ENCODE results near the gene CD83.
"Not testable (repeated sequence)": the region's sequence is repeated elsewhere in the genome, so short reads cannot be mapped to it uniquely, and the experiment has no call there.

Gene CD83

DNA sequence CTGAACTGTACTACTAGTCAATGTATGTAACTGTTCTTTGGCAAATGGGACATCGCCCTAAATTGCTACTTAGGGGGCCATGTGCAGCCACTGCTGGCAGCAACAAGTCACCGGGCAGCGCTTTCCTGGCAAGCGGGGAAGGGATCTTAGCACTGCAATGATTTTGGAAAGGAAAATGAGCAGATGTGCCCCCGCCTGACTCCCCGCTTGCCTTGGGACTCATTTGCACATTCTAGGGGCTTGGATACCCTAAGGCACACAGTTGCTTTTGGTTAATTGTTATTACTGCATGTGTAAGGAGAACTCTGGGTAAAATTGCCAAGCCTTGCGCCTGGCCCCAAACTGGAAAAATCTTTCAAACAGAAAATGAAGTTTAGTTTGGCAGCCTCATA lies 32.2 kb downstream of the CD83 start:
- no peak for DNase-seq

DNA sequence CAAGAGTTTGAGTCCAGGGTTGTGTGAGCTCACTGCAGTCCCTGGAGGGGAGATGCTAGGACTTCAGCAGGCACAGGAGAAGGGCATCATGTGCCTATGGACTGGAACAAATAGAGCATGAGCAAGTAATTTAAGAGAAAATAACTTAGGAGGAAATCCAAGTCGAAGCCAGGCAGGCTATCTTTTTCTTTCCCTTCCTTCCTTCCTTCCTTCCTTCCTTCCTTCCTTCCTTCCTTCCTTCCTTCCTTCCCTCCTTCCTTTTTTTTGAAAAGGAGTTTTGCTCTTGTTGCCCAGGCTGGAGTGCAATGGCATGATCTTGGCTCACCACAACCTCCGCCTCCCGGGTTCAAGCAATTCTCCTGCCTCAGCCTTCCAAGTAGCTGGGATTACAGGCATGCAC lies 33.7 kb downstream of the CD83 start:
- DNase-seq: not testable (repeated sequence)

DNA sequence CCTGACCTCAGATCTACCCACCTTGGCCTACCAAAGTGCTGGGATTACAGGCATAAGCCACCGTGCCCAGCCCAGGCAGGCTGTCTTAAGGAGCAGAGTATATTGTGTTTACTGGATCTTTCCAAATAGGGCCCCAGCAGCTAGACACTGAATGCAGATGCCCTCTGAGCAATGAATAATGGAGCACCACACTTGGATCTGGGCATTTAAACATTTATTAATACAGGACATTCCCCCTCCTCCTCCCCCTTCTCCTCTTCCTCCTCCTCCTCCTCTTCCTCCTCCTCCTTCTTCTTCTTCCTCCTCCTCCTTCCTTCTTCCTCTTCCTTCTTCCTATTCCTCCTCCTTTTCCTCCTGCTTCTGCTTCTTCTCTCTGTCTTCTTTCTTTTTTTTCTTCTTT lies 34.2 kb downstream of the CD83 start:
- DNase-seq: no peak

DNA sequence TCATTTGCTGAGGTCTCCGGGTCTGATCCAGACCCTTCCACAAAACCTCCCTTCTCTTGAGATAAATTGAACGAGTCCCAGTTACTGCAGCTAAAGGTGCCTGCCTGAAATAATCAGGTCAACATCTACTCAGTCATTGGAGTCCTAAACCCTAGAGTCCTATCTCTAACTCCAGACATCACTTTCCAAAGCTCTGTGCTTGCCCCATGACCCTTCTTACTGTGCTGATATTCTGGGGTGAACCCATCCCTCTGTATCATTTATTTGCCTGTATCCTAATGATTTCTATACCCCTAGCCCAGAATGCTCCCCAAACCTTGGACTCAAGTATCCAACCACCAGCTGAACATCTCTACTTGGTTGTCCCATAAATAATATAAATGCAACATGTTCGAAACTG lies 35.7 kb downstream of the CD83 start:
- peak; percentile 13 for DNase-seq

DNA sequence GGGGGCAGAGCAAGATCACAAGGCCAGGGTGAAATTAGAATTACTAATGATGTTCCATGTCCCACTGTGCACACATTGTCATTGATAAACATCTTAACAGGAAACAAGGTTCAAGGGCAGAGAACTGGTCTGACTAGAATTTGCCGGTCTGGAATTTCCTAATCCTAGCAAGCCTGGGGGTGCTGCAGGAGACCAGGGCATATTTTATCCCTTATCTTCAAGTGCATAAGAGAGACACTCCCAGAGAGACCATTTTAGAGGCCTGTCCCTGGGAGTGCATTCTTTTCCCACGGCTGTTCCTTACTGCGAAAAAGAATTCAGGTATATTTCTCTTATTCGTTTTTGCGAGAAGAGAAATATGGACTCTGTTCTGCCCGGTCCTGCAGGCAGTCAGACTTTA lies 41.5 kb downstream of the CD83 start:
- no peak for DNase-seq

DNA sequence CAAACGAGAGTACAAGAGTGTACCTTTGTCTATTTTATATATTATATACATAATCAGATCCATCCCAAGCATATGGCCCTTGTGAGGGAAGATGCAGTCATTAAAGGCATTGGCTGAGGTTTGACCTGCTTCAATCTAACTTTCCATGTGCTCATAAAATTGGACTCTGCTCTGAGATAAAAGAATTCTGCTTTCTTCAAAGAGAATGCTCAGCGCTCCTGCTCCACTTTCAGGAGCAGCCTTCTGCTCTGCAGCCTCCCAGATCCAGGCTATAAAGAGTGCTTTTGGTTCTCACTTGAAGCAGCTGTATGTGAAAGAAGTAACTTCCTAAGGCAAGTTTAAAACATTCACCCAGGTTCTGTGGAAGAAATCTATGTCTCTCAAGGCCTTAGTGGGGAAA lies 45.3 kb downstream of the CD83 start:
- no peak for DNase-seq

DNA sequence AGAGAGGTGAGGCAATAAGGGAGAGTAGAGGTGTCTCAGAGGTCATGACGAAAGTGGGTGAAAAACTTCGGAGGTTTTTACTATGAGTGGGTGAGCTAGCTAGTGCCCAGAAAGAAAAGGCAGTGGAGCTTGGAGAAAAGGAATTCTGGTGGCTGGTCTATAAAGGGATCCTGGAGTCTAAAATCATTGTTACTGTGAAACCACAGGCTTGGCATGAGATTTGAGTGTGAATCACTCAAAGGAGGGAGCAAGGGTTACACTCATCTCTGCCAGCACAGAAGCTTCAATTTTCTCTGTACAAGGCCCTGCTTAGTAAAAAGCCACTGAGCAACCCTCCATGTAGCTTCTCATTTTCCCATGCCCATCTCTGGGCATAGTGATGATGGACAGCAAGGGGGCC lies 47.5 kb downstream of the CD83 start:
- no peak for DNase-seq

DNA sequence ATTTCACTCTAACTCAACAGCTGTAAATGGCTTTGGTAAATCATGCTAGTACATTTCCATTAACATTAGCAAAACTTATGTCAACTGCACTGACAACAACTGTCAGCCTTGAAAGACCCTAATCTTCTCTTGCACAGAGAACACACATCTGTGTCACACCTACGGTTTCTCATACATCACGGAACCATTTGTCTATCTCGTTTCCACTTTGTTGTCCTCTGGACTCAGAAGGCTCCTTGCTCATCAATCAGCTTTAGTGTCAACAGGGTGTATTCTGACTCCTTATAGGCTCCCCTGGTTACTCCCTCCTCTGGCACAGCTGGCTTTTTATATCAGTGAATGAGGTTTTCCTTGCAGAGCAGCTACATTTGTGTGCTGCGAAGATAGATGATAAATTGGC lies 49.3 kb downstream of the CD83 start:
- peak; percentile 21 for DNase-seq

DNA sequence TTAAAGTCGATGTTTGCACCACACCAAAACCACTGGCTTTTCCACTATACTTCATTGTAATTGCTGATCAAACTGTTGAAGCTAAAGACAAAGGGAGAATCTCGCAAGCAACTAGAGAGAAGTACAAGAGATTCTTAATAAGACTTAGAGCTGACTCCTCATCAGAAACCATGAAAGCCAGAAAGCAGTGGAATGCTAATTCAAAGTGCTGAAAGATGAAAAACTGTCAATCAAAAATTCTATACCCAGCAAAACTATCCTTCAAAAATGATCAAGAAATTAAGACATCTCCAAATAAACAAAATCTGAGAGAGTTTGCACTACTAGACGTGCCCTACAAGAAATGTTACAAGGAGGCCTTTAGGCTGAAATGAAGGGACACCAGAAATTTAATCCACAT lies 52.6 kb downstream of the CD83 start:
- DNase-seq: no peak

DNA sequence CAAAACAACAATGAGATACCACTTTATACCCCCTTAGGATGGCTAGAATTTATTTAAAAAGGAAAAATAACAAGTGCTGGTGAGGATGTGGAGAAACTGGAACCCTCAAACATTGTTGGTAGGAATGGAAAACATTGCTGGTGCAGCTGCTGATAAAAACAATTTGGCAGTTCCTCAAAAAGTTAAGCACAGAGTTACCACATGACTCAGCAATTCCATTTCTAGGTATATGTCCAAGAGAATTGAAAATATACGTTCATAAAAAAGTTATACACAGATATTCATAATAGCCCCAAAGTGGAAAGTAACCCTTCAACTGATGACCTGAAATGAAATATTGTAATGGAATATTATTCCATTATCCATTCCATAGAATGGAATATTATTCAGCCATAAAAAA lies 55.0 kb downstream of the CD83 start:
- peak; percentile 46 for DNase-seq

DNA sequence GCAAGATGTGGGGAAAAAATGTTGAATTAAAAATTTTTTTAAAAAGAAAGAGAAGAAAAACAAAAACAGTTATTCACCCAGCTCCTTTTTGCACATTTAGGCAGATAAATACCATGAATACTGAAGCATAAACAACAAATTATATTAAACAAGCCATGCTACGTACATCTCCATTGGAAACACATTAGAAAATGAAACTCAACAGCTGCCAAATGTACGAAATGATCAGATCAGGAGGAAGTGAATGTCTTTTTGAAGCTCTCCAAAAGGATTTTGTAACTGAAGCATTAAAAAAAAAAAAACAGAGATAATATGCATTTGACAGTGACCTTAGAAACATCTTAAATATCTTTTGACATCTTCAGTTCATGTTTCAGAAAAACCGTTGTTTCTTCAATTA lies 56.7 kb downstream of the CD83 start:
- DNase-seq: peak; percentile 19

DNA sequence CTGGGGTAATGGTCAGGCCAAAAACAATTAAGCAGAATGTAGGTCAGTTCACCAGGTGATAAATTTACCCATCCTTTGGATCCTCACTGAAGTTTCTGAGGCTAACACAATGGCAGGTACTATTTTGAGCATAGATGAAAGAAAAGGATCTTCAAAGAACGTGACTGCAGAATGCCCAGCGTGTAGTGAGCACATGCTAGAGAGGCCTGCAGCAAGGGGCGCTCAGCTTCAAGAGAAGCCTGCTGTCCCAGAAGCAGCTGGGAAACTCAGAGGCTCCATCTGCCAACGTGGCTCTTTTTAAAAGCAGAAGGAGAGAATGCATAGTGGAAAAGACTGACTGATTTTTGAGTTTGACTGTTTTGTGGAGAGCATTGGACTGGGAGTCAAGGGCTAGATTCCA lies 57.4 kb downstream of the CD83 start:
- DNase-seq: no peak

DNA sequence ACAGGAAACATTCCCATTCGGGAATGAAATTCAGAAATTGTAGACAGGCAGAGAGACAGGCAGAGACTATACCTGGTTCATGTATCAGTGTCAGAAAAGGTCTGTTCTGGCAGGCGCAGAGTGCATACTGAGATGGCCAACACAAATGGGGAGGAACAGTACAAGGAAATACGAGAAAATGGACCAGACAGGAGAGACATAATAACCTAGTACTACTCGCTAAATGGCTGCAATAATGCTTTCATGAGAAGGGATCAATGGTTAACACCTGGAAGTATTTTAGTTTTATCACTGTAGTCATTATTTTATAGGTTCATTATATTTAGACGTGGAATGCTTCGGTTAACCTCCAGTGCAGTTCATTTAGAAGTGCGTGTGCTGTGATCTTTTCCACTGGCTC lies 58.9 kb downstream of the CD83 start:
- no peak for DNase-seq

DNA sequence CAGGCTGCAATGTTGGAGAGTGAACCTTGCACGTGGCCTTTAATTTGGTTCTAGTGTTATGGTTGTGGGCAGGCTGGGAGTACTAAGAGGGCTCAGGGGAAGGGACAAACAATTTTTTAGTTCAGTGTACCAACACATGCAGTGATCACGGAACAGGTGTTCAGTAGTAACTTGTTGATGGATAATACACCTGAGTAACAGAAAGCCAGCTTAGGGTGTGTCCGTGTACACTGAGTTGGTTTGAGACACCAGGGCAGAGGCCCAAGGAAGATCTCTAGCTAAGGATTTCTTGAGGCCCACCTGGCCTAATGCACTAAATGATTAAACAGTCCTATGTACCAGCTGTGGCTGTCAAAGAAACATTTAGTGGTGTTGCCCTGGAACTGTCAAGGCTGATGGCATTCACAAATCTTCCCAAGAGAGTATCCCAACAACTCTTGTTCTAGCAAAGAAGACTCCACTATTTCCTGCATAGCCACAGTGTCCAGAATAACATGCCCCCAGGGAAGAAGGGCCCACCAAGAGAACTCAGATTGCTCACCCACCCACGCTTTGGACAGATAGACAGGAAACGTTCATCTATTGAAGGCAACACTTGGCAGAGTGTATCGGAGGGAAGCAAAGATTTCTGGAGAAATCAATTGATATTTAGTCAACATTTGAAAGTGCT lies 60.0 kb downstream of the CD83 start:
- DNase-seq: no peak

DNA sequence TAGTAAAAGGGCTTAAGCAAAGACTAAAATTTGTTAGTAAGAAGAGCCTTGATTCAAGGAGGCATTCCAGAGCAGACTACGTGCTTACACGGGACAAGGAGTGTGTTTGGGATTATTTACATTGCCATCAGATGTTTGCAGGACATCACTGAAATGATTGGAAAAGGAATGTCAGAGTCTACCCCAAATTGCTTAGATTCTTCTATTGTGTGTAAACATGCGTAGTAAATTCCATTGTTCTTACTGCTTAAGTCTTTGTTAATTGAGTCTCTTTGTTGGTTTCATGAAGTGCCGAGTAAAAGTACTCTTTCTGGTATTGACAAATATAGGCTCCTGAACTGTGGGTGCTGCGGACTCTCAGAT lies 60.5 kb downstream of the CD83 start:
- DNase-seq: no peak

DNA sequence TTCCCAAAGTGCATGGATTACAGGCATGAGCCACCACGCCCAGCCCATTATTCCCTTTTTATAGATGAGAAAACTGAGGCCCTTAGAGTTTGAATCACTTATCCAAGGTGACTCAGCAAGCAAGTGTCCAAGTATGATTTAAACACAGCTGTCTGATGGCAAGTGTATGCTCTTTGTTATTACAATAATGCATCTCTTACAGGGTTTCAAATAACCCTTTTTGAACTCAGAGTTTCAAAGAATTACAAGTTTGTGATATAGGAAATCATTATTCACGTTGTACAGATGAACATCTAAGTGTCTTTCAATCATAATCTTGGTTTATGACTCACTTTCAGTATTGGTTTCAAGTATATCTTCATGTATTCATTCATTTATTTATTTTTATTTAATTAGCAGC lies 63.0 kb downstream of the CD83 start:
- DNase-seq: no peak

DNA sequence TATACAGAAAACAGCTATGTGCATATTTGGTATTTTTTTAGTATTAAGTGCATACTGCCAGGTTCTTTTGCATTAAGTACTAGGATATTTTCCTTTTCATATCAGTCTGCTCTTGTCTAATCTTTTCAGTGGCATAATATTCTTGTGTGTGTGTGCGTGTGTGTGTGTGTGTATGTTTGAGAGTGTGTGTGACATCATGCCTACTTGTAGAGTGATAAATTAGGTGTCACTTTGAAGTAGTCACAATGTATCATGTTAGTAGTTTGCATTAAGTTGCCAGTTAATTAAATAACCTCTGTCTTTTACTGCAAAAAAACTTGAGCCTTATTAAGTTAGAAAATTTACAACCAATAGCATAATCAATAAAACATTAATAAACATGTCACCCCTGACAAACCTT lies 65.3 kb downstream of the CD83 start:
- no peak for DNase-seq
